H9 (cell line): Measurements from ENCODE around the gene CYB5RL. TPM values are rescaled to one million over a fixed set of nuclear protein-coding genes. Genes with fewer than 3 reads are reported as not detected.

Source experiments
- DNase-seq: peaks from one replicate; pipeline ENCODE4 v3.0.0-alpha.2; 2017
- H2AFZ ChIP-seq: one replicate; pipeline ENCODE4 v1.6.1; 2013; ENCODE audit warnings: mild to moderate bottlenecking, low read length, control low read depth, moderate library complexity
- H2AK5ac ChIP-seq: 2 replicates; pipeline ENCODE4 v1.6.1; 2013; ENCODE audit warnings: low read length, control low read depth, mixed read lengths; ENCODE audit not compliant: insufficient read length
- H2BK120ac ChIP-seq: one replicate; pipeline ENCODE4 v1.6.1; 2013; ENCODE audit warnings: low read depth, mild to moderate bottlenecking, low read length, control low read depth, inconsistent platforms; ENCODE audit not compliant: poor library complexity, severe bottlenecking
- H2BK12ac ChIP-seq: 2 replicates; pipeline ENCODE4 v1.6.1; 2013; ENCODE audit warnings: low read length, control low read depth, mixed read lengths, low read depth; ENCODE audit not compliant: insufficient read length
- H2BK15ac ChIP-seq: 2 replicates; pipeline ENCODE4 v1.6.1; 2013; ENCODE audit warnings: low read depth, low read length, control low read depth
- H2BK20ac ChIP-seq: one replicate; pipeline ENCODE4 v1.6.1; 2013; ENCODE audit warnings: low read depth, mild to moderate bottlenecking, low read length, control low read depth, inconsistent platforms; ENCODE audit not compliant: poor library complexity, severe bottlenecking
- H2BK5ac ChIP-seq: 2 replicates; pipeline ENCODE4 v1.6.1; 2013; ENCODE audit warnings: low read length, control low read depth, mixed read lengths; ENCODE audit not compliant: insufficient read length
- H3K14ac ChIP-seq: 2 replicates; pipeline ENCODE4 v1.6.1; 2013; ENCODE audit warnings: low read length, control low read depth; ENCODE audit not compliant: insufficient read depth
- H3K18ac ChIP-seq: 2 replicates; pipeline ENCODE4 v1.6.1; 2013; ENCODE audit warnings: low read depth, mild to moderate bottlenecking, mixed read lengths, low read length, control low read depth; ENCODE audit not compliant: insufficient read length
- H3K23ac ChIP-seq: 2 replicates; pipeline ENCODE4 v1.6.1; 2013; ENCODE audit warnings: low read length, control low read depth, mixed read lengths, low read depth; ENCODE audit not compliant: insufficient read length
- H3K23me2 ChIP-seq: 2 replicates; pipeline ENCODE4 v1.6.1; 2013; ENCODE audit warnings: low read depth, mild to moderate bottlenecking, mixed read lengths, low read length, control low read depth; ENCODE audit not compliant: insufficient read length, poor library complexity, severe bottlenecking
- H3K27ac ChIP-seq: 2 replicates; pipeline ENCODE4 v1.5.1; 2013; ENCODE audit warnings: low read length, control low read depth, mixed read lengths, low read depth; ENCODE audit not compliant: insufficient read length
- H3K27me3 ChIP-seq: 2 replicates; pipeline ENCODE4 v1.6.1; 2013; ENCODE audit warnings: low read length, control low read depth, inconsistent platforms; ENCODE audit not compliant: insufficient read depth
- H3K4ac ChIP-seq: 2 replicates; pipeline ENCODE4 v1.6.1; 2013; ENCODE audit warnings: low read depth, mild to moderate bottlenecking, control low read depth, inconsistent platforms, low read length, moderate library complexity
- H3K4me1 ChIP-seq: 2 replicates; pipeline ENCODE4 v1.6.1; 2013; ENCODE audit warnings: low read length, control low read depth, inconsistent platforms; ENCODE audit not compliant: insufficient read depth
- H3K4me2 ChIP-seq: 2 replicates; pipeline ENCODE4 v1.6.1; 2013; ENCODE audit warnings: low read length, control low read depth, mixed read lengths; ENCODE audit not compliant: insufficient read length, insufficient read depth
- H3K56ac ChIP-seq: 2 replicates; pipeline ENCODE4 v1.6.1; 2013; ENCODE audit warnings: low read depth, mild to moderate bottlenecking, mixed read lengths, low read length, control low read depth; ENCODE audit not compliant: insufficient read length
- H3K79me1 ChIP-seq: 2 replicates; pipeline ENCODE4 v1.6.1; 2013; ENCODE audit warnings: low read depth, mild to moderate bottlenecking, moderate library complexity, low read length, control low read depth, inconsistent platforms; ENCODE audit not compliant: insufficient read depth, poor library complexity, severe bottlenecking
- H3K79me2 ChIP-seq: 2 replicates; pipeline ENCODE4 v1.6.1; 2013; ENCODE audit warnings: low read length, control low read depth, inconsistent platforms; ENCODE audit not compliant: insufficient read depth
- H3K9ac ChIP-seq: 2 replicates; pipeline ENCODE4 v1.6.1; 2013; ENCODE audit warnings: low read length, control low read depth, mixed read lengths; ENCODE audit not compliant: insufficient read length; ENCODE audit errors: extremely low read depth
- H3K9me3 ChIP-seq: one replicate; pipeline ENCODE4 v1.6.1; 2013; ENCODE audit warnings: low read depth, low read length, inconsistent platforms; ENCODE audit not compliant: control insufficient read depth
- H3T11ph ChIP-seq: one replicate; pipeline ENCODE4 v1.6.1; 2013; ENCODE audit warnings: mild to moderate bottlenecking, low read length, control low read depth, inconsistent platforms
- H4K20me1 ChIP-seq: one replicate; pipeline ENCODE4 v1.6.1; 2013; ENCODE audit not compliant: control insufficient read depth, insufficient read length, insufficient read depth
- H4K5ac ChIP-seq: 2 replicates; pipeline ENCODE4 v1.6.1; 2013; ENCODE audit warnings: low read depth, mild to moderate bottlenecking, mixed read lengths, low read length, control low read depth; ENCODE audit not compliant: insufficient read length
- H4K8ac ChIP-seq: replicated peaks from 2 replicates; pipeline ENCODE4 v1.6.1; 2013; ENCODE audit warnings: low read length, control low read depth, mixed read lengths, low read depth; ENCODE audit not compliant: insufficient read length
- H4K91ac ChIP-seq: 2 replicates; pipeline ENCODE4 v1.6.1; 2013; ENCODE audit warnings: low read depth, mild to moderate bottlenecking, moderate library complexity, mixed read lengths, low read length, control low read depth; ENCODE audit not compliant: insufficient read length
- H3K27ac Mint-ChIP-seq, 3 experiments: 2 replicates in 2 of 3; 3 replicates in 1 of 3; pipeline ENCODE4 v1.8.0; 2020 to 2021; ENCODE audit warnings: mixed read lengths in 3 of 3, mild to moderate bottlenecking in 1 of 3, moderate library complexity in 1 of 3
- H3K27me3 Mint-ChIP-seq: 2 replicates; pipeline ENCODE4 v1.8.0; 2021; ENCODE audit warnings: low read depth, mild to moderate bottlenecking, moderate library complexity, mixed read lengths
- H3K36me3 Mint-ChIP-seq, 3 experiments: 2 replicates in 2 of 3; 3 replicates in 1 of 3; pipeline ENCODE4 v1.8.0; 2020 to 2021; ENCODE audit warnings: low read depth in 3 of 3, mixed read lengths in 3 of 3; ENCODE audit not compliant: insufficient read depth in 1 of 3
- H3K4me1 Mint-ChIP-seq, 2 experiments: 2 replicates each; pipeline ENCODE4 v1.8.0; 2020; ENCODE audit warnings: mixed read lengths in 2 of 2
- H3K4me3 Mint-ChIP-seq, 2 experiments: 2 replicates in 1 of 2; 3 replicates in 1 of 2; pipeline ENCODE4 v1.8.0; 2020 to 2021; ENCODE audit warnings: mild to moderate bottlenecking in 2 of 2, mixed read lengths in 2 of 2, moderate library complexity in 1 of 2
- H3K9me3 Mint-ChIP-seq, 2 experiments: 2 replicates in 1 of 2; 3 replicates in 1 of 2; pipeline ENCODE4 v1.8.0; 2020; ENCODE audit warnings: mild to moderate bottlenecking in 2 of 2, mixed read lengths in 2 of 2, moderate library complexity in 1 of 2
- WGBS: extraction: QIAGEN DNeasy Blood & Tissue Kit; methylation state at CpG from one replicate; pipeline ENCODE4 v1.1.7; 2013; ENCODE audit warnings: missing lambda C conversion rate, low lambda C conversion rate, mixed read lengths; ENCODE audit not compliant: insufficient read length; ENCODE audit errors: extremely low coverage; 5-methylcytosine and 5-hydroxymethylcytosine counted together
- total RNA-seq: library from RNA; stranded (reverse); gene quantifications from 2 replicates; pipeline ENCODE4 v1.2.1, GENCODE V29; 2021
- TF ChIP-seq, protein P1 (sequence below): fragments of 200-600 bp; sonication (generic); conservative IDR thresholded peaks from 3 replicates; pipeline ENCODE4 v1.8.0; 2021; ENCODE audit warnings: antibody characterized with exemption, mild to moderate bottlenecking

CYB5RL gene
- total RNA-seq, 1 experiment from 2014 or later: 12.6 TPM

DNA sequence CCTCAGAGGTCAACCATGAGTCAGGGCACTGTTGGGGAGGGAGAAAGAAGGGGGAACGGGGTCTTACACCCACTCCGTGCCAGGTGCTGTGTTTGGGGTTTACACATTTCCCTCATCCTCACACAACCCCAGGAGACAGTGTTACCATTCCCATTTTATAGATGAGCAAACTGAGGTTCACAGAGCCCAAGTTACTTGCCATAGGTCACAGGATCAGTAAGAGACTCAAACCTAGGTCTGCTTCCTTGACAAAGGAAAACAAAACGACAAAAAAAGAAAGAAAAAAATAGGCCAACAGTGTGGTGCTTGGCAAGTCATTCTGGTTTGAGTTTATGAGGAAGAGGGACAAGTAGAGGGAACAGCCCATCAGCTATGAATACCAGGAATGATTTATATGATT, 30.8 kb downstream of the CYB5RL start:
- peaks cover 9 to 13% of the 10 kb centered on the region in 2 experiments for H3K4me1 Mint-ChIP-seq
- Histone ChIP-seq H3K79me1 (no peaks in the 10 kb centered on the region), H2BK20ac (no peak overlapping the region), H3T11ph (no peak overlapping the region), H2BK120ac (no peak overlapping the region), H3K9me3 (no peaks in the 10 kb centered on the region), H2AK5ac (no peak overlapping the region), H4K5ac (no peak overlapping the region), H3K4me1 (no peaks in the 10 kb centered on the region), H3K9ac (no peak overlapping the region), H3K14ac (no peak overlapping the region), H3K4me2 (no peak overlapping the region), H3K23ac (no peak overlapping the region), H2BK12ac (no peak overlapping the region), H3K4ac (no peak overlapping the region), H3K23me2 (no peaks in the 10 kb centered on the region), H3K18ac (no peak overlapping the region), H3K79me2 (no peaks in the 10 kb centered on the region), H4K8ac (no peak overlapping the region), H2AFZ (no peak overlapping the region), H3K56ac (no peak overlapping the region), H4K20me1 (no peaks in the 10 kb centered on the region), H2BK15ac (no peak overlapping the region), H4K91ac (no peak overlapping the region), H2BK5ac (no peak overlapping the region), H3K27me3 (no peaks in the 10 kb centered on the region), H3K27ac (no peak overlapping the region)
- no peak overlapping the region for H3K4me3 Mint-ChIP-seq
- no peak for DNase-seq
- H3K27me3 Mint-ChIP-seq: peaks cover 4% of the 10 kb centered on the region
- no peaks in the 10 kb centered on the region for H3K36me3 Mint-ChIP-seq
- no peaks in the 10 kb centered on the region for H3K9me3 Mint-ChIP-seq
- WGBS: no CpG with 5 or more reads among the region's 3 CpGs
- H3K27ac Mint-ChIP-seq: no peak overlapping the region
- TF ChIP-seq, protein P1, sequence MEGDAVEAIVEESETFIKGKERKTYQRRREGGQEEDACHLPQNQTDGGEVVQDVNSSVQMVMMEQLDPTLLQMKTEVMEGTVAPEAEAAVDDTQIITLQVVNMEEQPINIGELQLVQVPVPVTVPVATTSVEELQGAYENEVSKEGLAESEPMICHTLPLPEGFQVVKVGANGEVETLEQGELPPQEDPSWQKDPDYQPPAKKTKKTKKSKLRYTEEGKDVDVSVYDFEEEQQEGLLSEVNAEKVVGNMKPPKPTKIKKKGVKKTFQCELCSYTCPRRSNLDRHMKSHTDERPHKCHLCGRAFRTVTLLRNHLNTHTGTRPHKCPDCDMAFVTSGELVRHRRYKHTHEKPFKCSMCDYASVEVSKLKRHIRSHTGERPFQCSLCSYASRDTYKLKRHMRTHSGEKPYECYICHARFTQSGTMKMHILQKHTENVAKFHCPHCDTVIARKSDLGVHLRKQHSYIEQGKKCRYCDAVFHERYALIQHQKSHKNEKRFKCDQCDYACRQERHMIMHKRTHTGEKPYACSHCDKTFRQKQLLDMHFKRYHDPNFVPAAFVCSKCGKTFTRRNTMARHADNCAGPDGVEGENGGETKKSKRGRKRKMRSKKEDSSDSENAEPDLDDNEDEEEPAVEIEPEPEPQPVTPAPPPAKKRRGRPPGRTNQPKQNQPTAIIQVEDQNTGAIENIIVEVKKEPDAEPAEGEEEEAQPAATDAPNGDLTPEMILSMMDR: no peak
